Prostate gland (tissue), 2 donors: Measurements from ENCODE around the gene SV2C. TPM values are rescaled to one million over a fixed set of nuclear protein-coding genes. Genes with fewer than 3 reads are reported as not detected.
A peak's percentile ranks its signal among the peaks of the same experiment; 100 is the strongest.

ENCODE experiments used
- DNase-seq: peaks from one replicate; pipeline ENCODE4 v3.0.0-alpha.2; 2019; ENCODE audit warnings: low spot score
- H3K27ac ChIP-seq, 2 donors: fragments of 200-600 bp; sonication (generic); 2 replicates each; pipeline ENCODE4 v1.5.1; 2017 to 2019
- H3K27me3 ChIP-seq: fragments of 200-600 bp; sonication (generic); replicated peaks from 2 replicates; pipeline ENCODE4 v1.5.1; 2019; ENCODE audit not compliant: insufficient read depth
- H3K36me3 ChIP-seq, 2 donors: fragments of 200-600 bp; sonication (generic); 1 replicate in 1 of 2; 2 replicates in 1 of 2; pipeline versions ENCODE4 v1.5.1 to v1.8.1; 2017 to 2019
- H3K4me1 ChIP-seq: fragments of 200-600 bp; sonication (generic); replicated peaks from 2 replicates; pipeline ENCODE4 v1.5.1; 2019
- H3K4me3 ChIP-seq, 2 donors: fragments of 200-600 bp; sonication (generic); 2 replicates each; pipeline ENCODE4 v1.5.1; 2017 to 2019
- H3K9me3 ChIP-seq: fragments of 200-600 bp; sonication (generic); 2 replicates; pipeline ENCODE4 v1.5.1; 2017
- CTCF ChIP-seq, 4 experiments: fragments of 200-600 bp in 2 of 4; fragments of 450-650 bp in 2 of 4; sonication (generic) in 2 of 4; IDR thresholded peaks; 1 replicate in 3 of 4; 2 replicates in 1 of 4; pipeline ENCODE4 v1.5.1; 2016 to 2019; ENCODE audit warnings: antibody characterized with exemption in 4 of 4, mild to moderate bottlenecking in 2 of 4, moderate library complexity in 2 of 4
- POLR2A ChIP-seq: fragments of 450-650 bp; IDR thresholded peaks from one replicate; pipeline ENCODE4 v1.6.1; 2016; ENCODE audit warnings: antibody characterized with exemption, mild to moderate bottlenecking
- POLR2AphosphoS5 ChIP-seq: sonication (generic); formaldehyde crosslinking; IDR thresholded peaks from one replicate; pipeline ENCODE4 v1.6.1; 2017; ENCODE audit warnings: antibody characterized with exemption
- WGBS: methylation state at CpG from one replicate; pipeline ENCODE4 v1.1.5; 2018; 5-methylcytosine and 5-hydroxymethylcytosine counted together
- intact Hi-C: fragments of 100-400 bp; cut with DNase I; formaldehyde crosslinking; loops from one replicate; pipeline ENCODE4 v1.14.2; 2022
- small RNA-seq, 2 donors: library from RNA; depleted of rRNA; stranded (forward); fragments of <200 nt; gene quantifications; one replicate each; pipeline ENCODE3, GENCODE V24; 2016
- total RNA-seq, 2 donors: library from RNA; depleted of rRNA; stranded (reverse); fragments of >200 nt; gene quantifications; one replicate each; pipeline ENCODE4 v1.1.0, GENCODE V29; 2016

SV2C gene
- total RNA-seq, 2 donors from 2014 or later = 0.28 to 0.96 TPM

GRCh38 chr5:76400466-76400865 is 317.3 kb downstream of the SV2C start:
- 91% methylated on average over 5 of the region's 5 CpGs for WGBS
- intact Hi-C loops = loop anchor here (5.0 kb wide), 2 partner anchors 142 to 182 kb away; no protein-coding TSS in a partner anchor
- Histone ChIP-seq H3K27me3 (no peaks in the 10 kb centered on the region), H3K9me3 (no peaks in the 10 kb centered on the region), H3K4me3 (no peak overlapping the region), H3K4me1 (no peaks in the 10 kb centered on the region), H3K36me3 (no peaks in the 10 kb centered on the region), H3K27ac (no peak overlapping the region)
- DNase-seq = no peak
- TF ChIP-seq POLR2A = no peak
- no peak for TF ChIP-seq POLR2AphosphoS5
- no peak for TF ChIP-seq CTCF (IDR thresholded peaks at IDR 0.05)

DNA sequence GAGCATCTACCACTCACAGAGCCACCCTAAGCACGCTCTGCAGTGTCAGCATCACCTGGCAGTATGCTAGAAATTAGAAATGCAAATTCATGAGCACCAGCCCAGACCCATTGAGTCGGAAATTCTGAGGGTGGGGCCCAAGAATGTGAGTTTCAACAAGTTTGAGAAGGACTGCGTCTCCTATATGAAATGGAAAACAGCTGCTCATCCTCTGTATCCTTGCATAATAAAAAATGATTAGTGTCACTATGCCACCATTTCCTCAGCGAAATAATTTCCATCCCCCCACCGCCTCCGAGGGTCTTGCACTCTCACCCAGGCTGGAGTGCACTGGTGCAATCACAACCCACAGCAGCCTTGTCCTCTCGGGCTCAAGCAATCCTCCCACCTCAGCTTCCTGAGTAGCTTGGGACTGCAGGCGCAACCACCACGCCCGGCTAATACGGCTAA is 318.6 kb downstream of the SV2C start:
- Histone ChIP-seq H3K27me3 (no peaks in the 10 kb centered on the region), H3K4me3 (peak overlapping the region; percentile 66 to 75), H3K4me1 (no peaks in the 10 kb centered on the region), H3K36me3 (no peaks in the 10 kb centered on the region), H3K9me3 (no peaks in the 10 kb centered on the region), H3K27ac (peak overlapping the region; percentile 86 to 90)
- 35% methylated on average over 11 of the region's 11 CpGs for WGBS
- intact Hi-C loops = loop anchor here (5.0 kb wide), 2 partner anchors 140 to 180 kb away; no protein-coding TSS in a partner anchor
- TF ChIP-seq POLR2A = no peak
- TF ChIP-seq POLR2AphosphoS5 = no peak
- TF ChIP-seq CTCF (IDR thresholded peaks at IDR 0.05) = no peak
- no peak for DNase-seq

GRCh38 chr5:76402251-76402885 is 319.2 kb downstream of the SV2C start:
- Histone ChIP-seq H3K4me1 (no peaks in the 10 kb centered on the region), H3K36me3 (no peaks in the 10 kb centered on the region), H3K27me3 (no peaks in the 10 kb centered on the region), H3K27ac (peak overlapping the region; percentile 86 to 90), H3K9me3 (no peaks in the 10 kb centered on the region), H3K4me3 (peak overlapping the region; percentile 66 to 75)
- intact Hi-C loops = loop anchor here (5.0 kb wide), 2 partner anchors 140 to 180 kb away; no protein-coding TSS in a partner anchor
- DNase-seq = peak; percentile 28
- no peak for TF ChIP-seq POLR2AphosphoS5
- no peak for TF ChIP-seq POLR2A
- no peak for TF ChIP-seq CTCF (IDR thresholded peaks at IDR 0.05)
- WGBS = 3% methylated on average over 25 of the region's 25 CpGs

- Histone ChIP-seq H3K9me3 (no peaks in the 10 kb centered on the region), H3K36me3 (no peaks in the 10 kb centered on the region), H3K4me1 (no peaks in the 10 kb centered on the region), H3K27ac (peak within 1 kb of the TSS; percentile 86 to 90), H3K27me3 (no peaks in the 10 kb centered on the region), H3K4me3 (peak within 1 kb of the TSS; percentile 66 to 75)
- under 1% methylated on average over 61 of the region's 92 CpGs for WGBS
- intact Hi-C loops = loop anchor here (5.0 kb wide), 2 partner anchors 139 to 179 kb away; no protein-coding TSS in a partner anchor
- peak; percentile 70 for DNase-seq
- TF ChIP-seq CTCF (IDR thresholded peaks at IDR 0.05) = peak; percentile 57 to 89 (median 75)
- TF ChIP-seq POLR2A = peak; percentile 45
- TF ChIP-seq POLR2AphosphoS5 = peak; percentile 59
Observed at GRCh38 chr5:76402886-76403765, 319.9 kb downstream of the SV2C start, which contains the start of gene IQGAP2. Gene IQGAP2, plus strand, starts transcription at chr5:76403285. Its CDS starts 261 bp downstream, at chr5:76403546.

Small RNA genes within 50 kb of the gene (small RNA-seq; reads per million reads assigned to genes)
- gene AC113404.2 = 0 reads per million in 2 donors
- gene RNA5SP186 = 0 reads per million in 2 donors
